GM19351 (cell line): Measurements from ENCODE around the gene ZSCAN30.
"Not testable (repeated sequence)": the region's sequence is repeated elsewhere in the genome, so short reads cannot be mapped to it uniquely, and the experiment has no call there.

ENCODE experiments used
- ATAC-seq: cut with Tn5 transposase; IDR thresholded peaks from one replicate; pipeline ENCODE4 v1.9.1; 2021; ENCODE audit warnings: mild to moderate bottlenecking, moderate library complexity; ENCODE audit not compliant: unreplicated experiment

ZSCAN30 gene

DNA sequence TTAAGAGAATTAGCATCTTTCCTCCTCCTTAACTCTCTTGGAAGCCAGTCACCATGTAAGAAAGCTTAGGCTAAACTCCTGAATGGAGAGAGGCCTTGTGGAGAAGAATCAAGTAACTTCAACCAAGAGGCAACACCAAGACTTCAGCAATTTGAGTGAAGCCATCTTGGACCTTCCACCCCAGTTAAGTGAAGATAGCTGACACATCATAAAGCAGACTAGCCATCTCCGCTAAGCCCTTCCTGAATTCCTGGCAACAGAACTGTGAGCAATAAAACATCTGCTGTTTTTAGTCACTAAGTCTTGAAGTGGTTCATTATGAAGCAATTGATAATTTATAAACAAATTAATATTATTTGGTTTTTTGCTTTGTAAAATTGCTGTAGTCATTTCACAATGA is 50.7 kb downstream of the ZSCAN30 start:
- no peak for ATAC-seq

DNA sequence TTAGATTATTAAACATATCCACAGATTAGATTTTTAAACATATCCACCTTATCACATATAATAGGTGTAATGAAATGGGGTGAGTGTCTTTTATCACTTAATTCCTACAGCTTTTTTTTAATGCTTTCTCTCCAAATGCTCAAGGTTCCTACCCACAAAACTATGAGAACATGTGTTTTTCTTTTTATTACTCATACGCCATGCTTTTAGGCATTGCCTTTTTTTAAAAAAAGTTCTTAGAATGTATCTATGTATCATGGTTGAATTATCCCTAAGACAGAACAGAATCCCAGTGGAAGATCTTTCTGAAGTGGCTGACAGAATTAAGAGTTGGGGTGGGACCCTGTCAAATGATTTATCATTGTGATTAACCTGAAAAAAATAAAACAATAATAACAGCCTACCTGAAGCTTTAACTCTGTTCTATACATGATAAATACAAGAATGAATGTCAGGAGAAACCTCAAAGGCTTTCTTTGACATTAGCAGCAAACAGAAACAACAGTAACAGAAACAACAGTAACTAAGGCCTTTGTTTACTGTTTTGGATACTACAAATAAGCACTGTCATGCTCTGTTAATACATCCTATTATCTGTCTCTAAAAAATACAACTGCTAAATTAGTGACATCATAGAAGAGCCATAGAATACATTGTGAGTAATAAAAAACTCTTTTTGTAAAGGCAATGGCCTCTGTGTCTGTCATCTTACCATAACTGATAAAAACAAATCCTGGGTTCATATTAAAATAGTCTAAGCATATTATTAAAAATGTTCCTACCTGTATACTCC is 53.3 kb downstream of the ZSCAN30 start:
- no peak for ATAC-seq

DNA sequence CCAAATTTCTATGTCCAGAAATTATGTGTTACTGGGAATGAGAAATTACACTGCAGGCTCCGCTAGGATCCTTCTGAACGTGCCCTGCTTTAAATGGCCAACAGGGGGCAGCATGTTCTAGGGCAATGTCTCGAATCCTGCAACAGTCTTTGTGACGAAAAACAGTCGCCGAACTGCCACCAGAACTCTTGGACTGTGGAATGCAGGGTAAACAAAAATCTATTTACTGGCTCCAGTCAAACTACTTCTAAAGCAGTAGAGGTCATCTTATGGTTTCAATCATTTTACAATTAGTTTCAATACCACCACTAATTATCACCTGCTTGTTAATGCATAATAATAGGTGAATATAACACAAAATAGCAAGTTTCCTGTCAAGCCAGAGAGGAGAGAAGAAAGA is 59.0 kb downstream of the ZSCAN30 start:
- peak; percentile 95 for ATAC-seq

DNA sequence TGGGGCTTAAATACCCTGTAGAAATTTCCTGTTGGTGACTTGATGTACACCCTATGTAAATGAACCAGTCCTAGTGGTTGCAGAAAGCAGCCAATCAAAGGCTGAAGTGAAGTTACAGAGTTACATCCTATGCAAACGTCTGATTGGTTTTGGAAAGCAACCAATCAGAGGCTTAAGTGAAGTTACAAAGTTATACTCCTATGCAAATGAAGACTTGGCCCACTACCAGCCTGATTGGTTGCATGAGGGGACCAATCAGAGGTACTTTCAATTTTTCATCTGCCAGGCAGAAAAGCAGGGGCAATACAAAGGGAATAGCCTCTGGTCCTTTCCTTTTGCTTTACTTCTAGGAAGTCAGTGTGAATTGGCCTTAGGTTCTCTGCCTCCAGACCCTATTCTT is 62.8 kb downstream of the ZSCAN30 start:
- no peak for ATAC-seq

DNA sequence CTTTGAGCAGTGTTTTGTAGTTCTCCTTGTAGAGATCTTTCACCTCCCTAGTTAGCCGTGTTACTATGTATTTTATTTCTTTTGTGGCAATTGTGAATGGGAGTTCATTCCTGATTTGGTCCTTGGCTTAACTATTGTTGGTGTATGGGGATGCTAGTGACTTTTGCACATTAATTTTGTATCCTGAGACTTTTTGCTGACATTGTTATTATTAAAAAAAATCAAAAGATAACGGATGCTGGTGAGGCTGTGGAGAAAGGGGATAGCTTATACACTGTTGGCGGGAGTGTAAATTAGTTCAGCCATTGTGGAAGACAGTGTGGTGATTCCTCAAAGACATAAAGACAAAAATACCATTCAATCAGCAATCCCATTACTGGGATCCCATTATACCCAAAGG is 66.2 kb downstream of the ZSCAN30 start:
- ATAC-seq, result no peak

DNA sequence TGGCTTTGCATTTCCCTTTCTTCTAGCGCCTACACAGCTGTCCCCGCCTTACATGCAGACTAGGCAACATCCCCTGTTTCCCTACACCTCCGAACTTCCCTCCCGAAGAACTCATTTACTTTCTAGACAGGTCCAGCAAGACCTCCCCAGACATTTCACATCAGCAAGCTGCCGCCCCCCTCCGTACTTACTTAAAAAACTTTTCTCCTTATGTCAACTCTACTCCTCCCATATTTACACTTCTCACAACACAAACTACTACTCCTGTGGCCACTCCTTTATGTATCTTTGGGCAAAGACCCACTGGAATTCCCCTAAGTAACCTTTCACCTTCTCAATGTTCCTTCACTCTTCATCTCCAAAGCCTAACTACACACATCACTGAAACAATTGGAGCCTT is 69.6 kb downstream of the ZSCAN30 start:
- ATAC-seq, result no peak

DNA sequence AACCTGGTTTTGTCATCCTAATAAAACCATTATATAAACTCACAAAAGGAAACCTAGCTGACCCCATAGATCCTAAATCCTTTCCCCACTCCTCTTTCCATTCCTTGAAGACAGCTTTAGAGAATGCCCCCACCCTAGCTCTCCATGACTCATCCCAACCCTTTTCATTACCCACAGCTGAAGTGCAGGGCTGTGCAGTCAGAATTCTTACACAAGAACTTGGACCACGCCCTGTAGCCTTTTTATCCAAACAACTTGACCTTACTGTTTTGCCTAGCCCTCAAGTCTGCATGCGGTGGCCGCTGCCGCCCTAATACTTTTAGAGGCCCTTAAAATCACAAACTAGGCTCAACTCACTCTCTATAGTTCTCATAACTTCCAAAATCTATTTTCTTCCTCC is 70.7 kb downstream of the ZSCAN30 start:
- not testable (repeated sequence) for ATAC-seq

DNA sequence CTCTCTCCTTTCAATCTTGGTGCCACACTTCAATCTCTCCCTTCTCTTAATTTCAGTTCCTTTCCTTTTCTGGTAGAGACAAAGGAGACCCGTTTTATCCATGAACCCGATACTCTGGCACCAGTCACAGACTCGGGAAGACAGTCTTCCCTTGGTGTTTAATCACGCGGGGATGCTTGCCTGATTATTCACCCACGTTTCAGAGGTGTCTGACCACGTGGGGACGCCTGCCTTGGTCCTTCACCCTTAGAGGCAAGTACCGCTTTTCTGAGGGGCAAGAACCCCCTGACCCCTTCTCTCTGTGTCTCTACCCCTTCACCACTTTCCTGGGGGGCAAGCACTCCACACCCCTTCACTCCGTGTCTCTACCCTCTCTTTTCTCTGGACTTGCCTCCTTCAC is 73.4 kb downstream of the ZSCAN30 start:
- not testable (repeated sequence) for ATAC-seq

DNA sequence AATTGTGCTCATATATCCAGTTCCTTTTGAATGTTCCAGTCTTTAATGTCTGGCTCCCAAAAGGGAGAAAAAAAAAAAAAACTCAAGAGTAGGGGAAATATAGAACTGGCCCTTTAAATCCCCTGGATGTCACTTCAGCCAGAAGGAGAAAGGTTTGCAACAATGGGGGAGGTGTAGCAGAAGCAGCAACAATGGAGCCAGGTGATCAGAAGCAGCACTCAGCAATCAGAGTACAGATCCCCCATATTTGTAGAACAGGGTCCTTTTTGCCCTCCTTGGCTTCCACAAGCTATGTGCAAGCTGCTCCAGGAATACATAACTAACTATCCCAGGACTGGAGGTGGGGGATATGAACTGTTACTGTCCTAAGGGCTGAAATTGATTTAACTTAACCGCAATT is 75.0 kb downstream of the ZSCAN30 start:
- ATAC-seq, result no peak

DNA sequence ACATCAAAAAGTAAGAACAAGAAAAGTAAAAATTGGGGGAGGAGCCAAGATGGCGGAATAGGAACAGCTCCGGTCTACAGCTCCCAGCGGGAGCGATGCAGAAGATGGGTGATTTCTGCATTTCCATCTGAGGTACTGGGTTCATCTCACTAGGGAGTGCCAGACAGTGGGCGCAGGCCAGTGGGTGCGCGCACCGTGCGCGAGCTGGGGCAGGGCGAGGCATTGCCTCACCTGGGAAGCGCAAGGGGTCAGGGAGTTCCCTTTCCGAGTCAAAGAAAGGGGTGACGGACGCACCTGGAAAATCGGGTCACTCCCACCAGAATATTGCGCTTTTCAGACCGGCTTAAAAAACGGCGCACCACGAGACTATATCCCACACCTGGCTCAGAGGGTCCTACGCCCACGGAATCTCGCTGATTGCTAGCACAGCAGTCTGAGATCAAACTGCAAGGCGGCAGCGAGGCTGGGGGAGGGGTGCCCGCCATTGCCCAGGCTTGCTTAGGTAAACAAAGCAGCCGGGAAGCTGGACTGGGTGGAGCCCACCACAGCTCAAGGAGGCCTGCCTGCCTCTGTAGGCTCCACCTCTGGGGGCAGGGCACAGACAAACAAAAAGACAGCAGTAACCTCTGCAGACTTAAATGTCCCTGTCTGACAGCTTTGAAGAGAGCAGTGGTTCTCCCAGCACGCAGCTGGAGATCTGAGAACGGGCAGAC is 84.1 kb downstream of the ZSCAN30 start:
- ATAC-seq, result not testable (repeated sequence)

DNA sequence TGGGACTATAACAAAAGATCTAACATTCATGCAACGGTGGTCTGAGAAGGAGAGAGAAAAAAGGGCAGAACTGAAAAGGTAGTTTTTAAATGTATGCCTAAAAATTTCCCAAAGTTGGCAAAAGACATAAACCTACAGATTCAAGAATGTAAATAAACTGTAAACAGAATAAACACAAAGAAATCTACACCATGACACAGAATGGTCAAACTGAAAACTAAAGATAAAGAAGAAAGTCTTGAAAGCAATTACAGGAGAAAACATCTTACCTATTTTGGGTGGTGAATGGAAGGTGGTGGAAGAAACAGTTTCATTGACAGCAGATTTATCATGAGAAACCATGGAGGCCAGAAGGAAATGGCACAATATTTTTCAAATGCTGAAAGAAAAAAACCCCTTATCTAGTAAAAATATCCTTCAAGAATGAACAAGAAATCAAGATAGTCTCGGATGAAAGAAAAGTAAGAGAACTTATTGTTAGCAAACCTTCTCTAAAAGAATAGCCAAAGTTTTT is 84.8 kb downstream of the ZSCAN30 start:
- ATAC-seq, result no peak

DNA sequence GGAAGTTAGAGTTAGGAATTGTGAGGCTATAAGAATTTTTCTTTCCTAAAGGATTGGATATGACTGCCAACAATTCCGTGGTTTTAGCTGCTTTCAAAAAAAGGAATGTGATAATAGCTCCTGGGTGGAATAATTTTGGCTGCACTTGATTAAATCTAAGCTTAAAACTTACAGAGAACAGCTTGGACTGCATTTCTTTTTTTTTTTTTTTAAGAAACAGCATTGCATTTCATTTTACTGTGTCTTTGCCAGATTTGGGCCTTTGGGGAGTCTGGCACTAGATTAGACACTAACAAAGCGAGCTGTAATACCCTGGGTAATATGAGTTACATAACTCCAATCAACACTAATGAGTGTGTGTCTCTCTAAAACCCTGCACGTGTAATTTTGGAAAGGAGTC is 87.0 kb downstream of the ZSCAN30 start:
- ATAC-seq, result no peak

DNA sequence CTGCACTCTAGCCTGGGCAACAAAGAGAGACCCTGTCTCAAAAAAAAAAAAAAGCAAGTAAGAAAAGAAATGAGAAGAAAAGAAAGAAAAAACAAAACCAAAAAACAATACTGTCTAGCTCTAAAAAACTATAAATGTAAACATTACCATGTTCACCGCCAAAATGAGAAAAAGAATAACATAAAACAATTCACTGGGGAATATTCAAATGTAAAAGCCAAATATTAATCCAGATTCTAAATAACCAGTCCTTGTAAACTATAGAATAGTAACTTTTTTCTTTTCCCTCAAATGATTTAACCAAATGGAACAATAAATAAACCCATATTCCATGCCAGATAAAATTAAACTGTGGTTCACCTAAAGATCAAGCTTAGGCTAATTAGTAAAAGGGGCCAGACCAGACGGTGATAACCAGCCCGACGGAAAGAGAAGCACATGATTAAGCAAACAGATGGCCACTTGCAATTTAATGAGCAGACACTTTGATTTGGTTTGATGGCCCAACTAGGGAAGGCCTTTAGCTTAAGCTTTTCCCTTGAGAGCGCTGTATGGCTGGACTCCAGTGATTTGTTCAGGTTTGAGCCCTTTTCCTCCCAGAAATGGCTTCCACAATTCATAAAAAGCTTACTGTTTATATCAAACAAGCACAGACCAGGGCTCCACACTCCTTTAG is 88.6 kb downstream of the ZSCAN30 start:
- no peak for ATAC-seq
